HS-5 (cell line): ENCODE measurements around the gene SOHLH1.

Experiments
- DNase-seq: peaks from one replicate; pipeline ENCODE4 v3.0.0-alpha.2; 2012; ENCODE audit warnings: low read depth

SOHLH1 gene

GRCh38 chr9:135701959-135702721, 2.9 kb upstream of the SOHLH1 start, which contains the start of gene KCNT1:
TSS of gene KCNT1 (plus strand) at chr9:135702185. CDS start at chr9:135702259, 74 bp downstream.
- no peak for DNase-seq

GRCh38 chr9:135701067-135701958, 2.0 kb upstream of the SOHLH1 start:
- DNase-seq: no peak

- DNase-seq: no peak
Measured at GRCh38 chr9:135700525-135700924, 1.2 kb upstream of the SOHLH1 start.

GRCh38 chr9:135698767-135699166, 514 bp downstream of the SOHLH1 start:
- DNase-seq: no peak

GRCh38 chr9:135698236-135698635, 1.0 kb downstream of the SOHLH1 start:
- no peak for DNase-seq

- DNase-seq: no peak
Measured at GRCh38 chr9:135697226-135697625, 2.1 kb downstream of the SOHLH1 start.

GRCh38 chr9:135696446-135696845, 2.8 kb downstream of the SOHLH1 start:
- DNase-seq: no peak

- DNase-seq: no peak
Measured at GRCh38 chr9:135695642-135696041, 3.6 kb downstream of the SOHLH1 start.

- DNase-seq: no peak
Measured at GRCh38 chr9:135695036-135695435, 4.2 kb downstream of the SOHLH1 start.

- DNase-seq: no peak
Measured at GRCh38 chr9:135694414-135694813, 4.9 kb downstream of the SOHLH1 start.

GRCh38 chr9:135693771-135694170, 5.5 kb downstream of the SOHLH1 start:
- no peak for DNase-seq

GRCh38 chr9:135693265-135693664, 6.0 kb downstream of the SOHLH1 start:
- DNase-seq: no peak

- DNase-seq: no peak
Measured at GRCh38 chr9:135692410-135692809, 6.9 kb downstream of the SOHLH1 start.

GRCh38 chr9:135690836-135691570, 8.3 kb downstream of the SOHLH1 start:
- no peak for DNase-seq

- DNase-seq: no peak
Measured at GRCh38 chr9:135689011-135689410, 10.3 kb downstream of the SOHLH1 start.

- DNase-seq: no peak
Measured at GRCh38 chr9:135687216-135687615, 12.1 kb downstream of the SOHLH1 start.

- no peak for DNase-seq
Measured at GRCh38 chr9:135684691-135685090, 14.6 kb downstream of the SOHLH1 start.

GRCh38 chr9:135683401-135684034, 15.8 kb downstream of the SOHLH1 start:
- no peak for DNase-seq

GRCh38 chr9:135681161-135681560, 18.1 kb downstream of the SOHLH1 start:
- no peak for DNase-seq

GRCh38 chr9:135680056-135680455, 19.2 kb downstream of the SOHLH1 start:
- DNase-seq: no peak

GRCh38 chr9:135678236-135679017, 20.9 kb downstream of the SOHLH1 start:
- DNase-seq: no peak
